Hepatocyte (in vitro differentiated cells): ENCODE data around the gene SIGLEC11.

ENCODE experiments used
- CTCF ChIP-seq: fragments of 200-600 bp; sonication (generic); IDR thresholded peaks from 2 replicates; pipeline ENCODE4 v1.5.1; 2016; ENCODE audit warnings: antibody characterized with exemption, mild to moderate bottlenecking; ENCODE audit not compliant: poor library complexity
- EZH2 ChIP-seq: fragments of 200-600 bp; sonication (generic); IDR thresholded peaks from 2 replicates; pipeline ENCODE4 v1.6.1; 2016; ENCODE audit warnings: antibody characterized with exemption, mild to moderate bottlenecking, borderline replicate concordance
- EZH2phosphoT487 ChIP-seq: fragments of 200-600 bp; sonication (generic); IDR thresholded peaks from one replicate; pipeline ENCODE4 v1.6.1; 2018; ENCODE audit warnings: antibody characterized with exemption, mild to moderate bottlenecking, low read depth, moderate library complexity; ENCODE audit not compliant: unreplicated experiment, severe bottlenecking

GRCh38 chr19:49906879-49907564 lies 54.0 kb downstream of the SIGLEC11 start:
- no peak for TF ChIP-seq EZH2
- TF ChIP-seq CTCF, result no peak
- no peak for TF ChIP-seq EZH2phosphoT487
